ENCODE measurements around the gene CFAP61.

DNA sequence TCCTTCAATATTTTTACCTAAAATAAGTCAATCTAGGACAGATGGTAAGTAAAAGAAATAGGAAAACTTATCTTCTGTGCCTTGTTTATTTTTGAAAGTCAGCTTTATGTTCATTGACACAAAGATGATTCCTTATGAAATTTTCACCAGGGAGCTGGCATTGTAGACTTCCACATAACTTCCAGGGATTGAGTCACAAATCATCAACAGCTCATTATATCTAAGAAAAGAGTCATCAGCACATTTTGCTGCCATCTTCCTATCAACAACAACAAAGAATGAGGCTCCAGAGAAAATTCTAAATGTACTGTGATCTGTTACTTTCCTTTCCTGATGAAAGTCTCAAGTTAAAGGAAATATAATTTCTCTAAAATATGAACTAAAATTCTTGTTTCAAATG is 48.5 kb downstream of the CFAP61 start:
- TF ChIP-seq, protein P1, sequence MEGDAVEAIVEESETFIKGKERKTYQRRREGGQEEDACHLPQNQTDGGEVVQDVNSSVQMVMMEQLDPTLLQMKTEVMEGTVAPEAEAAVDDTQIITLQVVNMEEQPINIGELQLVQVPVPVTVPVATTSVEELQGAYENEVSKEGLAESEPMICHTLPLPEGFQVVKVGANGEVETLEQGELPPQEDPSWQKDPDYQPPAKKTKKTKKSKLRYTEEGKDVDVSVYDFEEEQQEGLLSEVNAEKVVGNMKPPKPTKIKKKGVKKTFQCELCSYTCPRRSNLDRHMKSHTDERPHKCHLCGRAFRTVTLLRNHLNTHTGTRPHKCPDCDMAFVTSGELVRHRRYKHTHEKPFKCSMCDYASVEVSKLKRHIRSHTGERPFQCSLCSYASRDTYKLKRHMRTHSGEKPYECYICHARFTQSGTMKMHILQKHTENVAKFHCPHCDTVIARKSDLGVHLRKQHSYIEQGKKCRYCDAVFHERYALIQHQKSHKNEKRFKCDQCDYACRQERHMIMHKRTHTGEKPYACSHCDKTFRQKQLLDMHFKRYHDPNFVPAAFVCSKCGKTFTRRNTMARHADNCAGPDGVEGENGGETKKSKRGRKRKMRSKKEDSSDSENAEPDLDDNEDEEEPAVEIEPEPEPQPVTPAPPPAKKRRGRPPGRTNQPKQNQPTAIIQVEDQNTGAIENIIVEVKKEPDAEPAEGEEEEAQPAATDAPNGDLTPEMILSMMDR (IDR thresholded peaks at IDR 0.05): no peak
- TF ChIP-seq POLR2A (IDR thresholded peaks at IDR 0.05; ENCODE audit: low read depth) (no peak), EP300 (IDR thresholded peaks at IDR 0.05) (no peak), POLR2AphosphoS5 (IDR thresholded peaks at IDR 0.05) (no peak)
